HCT116 (cell line): ENCODE data around the gene AS3MT. TPM values are rescaled to one million over a fixed set of nuclear protein-coding genes. Genes with fewer than 3 reads are reported as not detected.

ENCODE experiments used
- ATAC-seq: fragments of 200-7000 bp; cut with Tn5 transposase; 2 replicates; pipeline ENCODE4 v1.9.1; 2020; ENCODE audit warnings: mild to moderate bottlenecking, moderate library complexity
- BruUV-seq: library from RNA; stranded (reverse); fragments of 400-500 nt; replicated peaks from 2 replicates; lab custom pipeline; 2021; lab: Mats Ljungman, UMichigan
- CTCF ChIA-PET: fragments of 300-600 bp; sonication (Branson Sonifier 250); formaldehyde crosslinking; loops from one replicate; lab custom pipeline; 2021; ENCODE audit warnings: antibody characterized with exemption; lab: Charles Lee
- POLR2A ChIA-PET: fragments of 300-600, 350-600 bp; sonication (Branson Sonifier 250); formaldehyde crosslinking; loops from one replicate; lab custom pipeline; 2021; ENCODE audit warnings: antibody characterized with exemption; lab: Charles Lee
- RAD21 ChIA-PET, 2 experiments: fragments of 300-600 bp; sonication (Branson Sonifier 250); formaldehyde crosslinking; loops; one replicate each; lab custom pipeline; 2023; ENCODE audit warnings: low total read pairs in 2 of 2; ENCODE audit not compliant: uncharacterized antibody in 2 of 2, unreplicated experiment in 2 of 2, low non-redundant PET in 1 of 2; lab: Charles Lee
- DNase-seq: peaks from one replicate; pipeline ENCODE4 v3.0.0-alpha.2; 2010; ENCODE audit warnings: low read depth, low spot score
- H2AFZ ChIP-seq: fragments of 200-600 bp; shearing (Covaris generic), sonication (generic); 2 replicates; pipeline ENCODE4 v1.6.1; 2017; ENCODE audit warnings: low read depth, mixed run types, mixed read lengths, antibody characterized with exemption, low read length; ENCODE audit not compliant: poor library complexity, severe bottlenecking
- H3K27ac ChIP-seq: 2 replicates; pipeline ENCODE4 v1.5.1; 2012; ENCODE audit warnings: low read depth, low read length
- H3K27me3 ChIP-seq: fragments of 200-600 bp; sonication (generic); 2 replicates; pipeline ENCODE4 v1.6.1; 2016; ENCODE audit warnings: mixed run types, low read length, mixed read lengths; ENCODE audit not compliant: insufficient read depth
- H3K36me3 ChIP-seq, 2 experiments: fragments of 200-500 bp in 1 of 2; fragments of 200-600 bp in 1 of 2; sonication (Bioruptor generic) in 1 of 2; sonication (generic) in 1 of 2; 2 replicates each; pipeline versions ENCODE4 v1.5.1 to v1.6.1; 2014 to 2016; ENCODE audit warnings: low read length in 2 of 2, inconsistent platforms in 1 of 2, mixed read lengths in 1 of 2, mixed run types in 1 of 2; ENCODE audit not compliant: insufficient read depth in 2 of 2, control insufficient read depth in 1 of 2
- H3K4me1 ChIP-seq, 2 experiments: fragments of 200-600 bp in 1 of 2; sonication (generic) in 1 of 2; 2 replicates each; pipeline versions ENCODE4 v1.5.1 to v1.6.1; 2012 to 2017; ENCODE audit warnings: low read length in 2 of 2, inconsistent platforms in 1 of 2, mild to moderate bottlenecking in 1 of 2, mixed read lengths in 1 of 2, mixed run types in 1 of 2, moderate library complexity in 1 of 2; ENCODE audit not compliant: insufficient read depth in 2 of 2, control insufficient read depth in 1 of 2
- H3K4me2 ChIP-seq: fragments of 200-600 bp; sonication (generic); 2 replicates; pipeline ENCODE4 v1.6.1; 2017; ENCODE audit warnings: mixed run types, low read length, mixed read lengths
- H3K4me3 ChIP-seq, 2 experiments: fragments of 200-600 bp in 1 of 2; sonication (generic) in 1 of 2; replicated peaks in 1 of 2; 2 replicates each; pipeline ENCODE4 v1.5.1; 2011 to 2016; ENCODE audit warnings: low read length in 2 of 2, control low read depth in 1 of 2, low read depth in 1 of 2, mild to moderate bottlenecking in 1 of 2, mixed read lengths in 1 of 2, mixed run types in 1 of 2
- H3K79me2 ChIP-seq: fragments of 200-600 bp; sonication (generic); 2 replicates; pipeline ENCODE4 v1.6.1; 2017; ENCODE audit warnings: mild to moderate bottlenecking, mixed run types, low read length, moderate library complexity, mixed read lengths; ENCODE audit not compliant: insufficient read depth
- H3K9ac ChIP-seq: fragments of 200-600 bp; sonication (generic); 2 replicates; pipeline ENCODE4 v1.6.1; 2016; ENCODE audit warnings: low read length, mixed read lengths
- H3K9me2 ChIP-seq: fragments of 200-600 bp; sonication (generic), shearing (Covaris generic); 2 replicates; pipeline ENCODE4 v1.6.1; 2017; ENCODE audit warnings: mixed run types, mild to moderate bottlenecking, moderate library complexity; ENCODE audit not compliant: insufficient read depth
- H3K9me3 ChIP-seq, 2 experiments: fragments of 200-500 bp in 1 of 2; fragments of 200-600 bp in 1 of 2; sonication (Bioruptor generic) in 1 of 2; sonication (generic) in 1 of 2; 2 replicates each; pipeline ENCODE4 v1.6.1; 2014 to 2017; ENCODE audit warnings: low read length in 2 of 2, mixed read lengths in 2 of 2, inconsistent platforms in 1 of 2, low read depth in 1 of 2, mild to moderate bottlenecking in 1 of 2, mixed run types in 1 of 2, moderate library complexity in 1 of 2; ENCODE audit not compliant: control insufficient read depth in 1 of 2, insufficient read depth in 1 of 2
- H4K20me1 ChIP-seq: fragments of 200-600 bp; sonication (generic), shearing (Covaris generic); 2 replicates; pipeline ENCODE4 v1.6.1; 2017; ENCODE audit warnings: mixed run types, mild to moderate bottlenecking, moderate library complexity; ENCODE audit not compliant: insufficient read depth
- CBX3 ChIP-seq: IDR thresholded peaks from 2 replicates; pipeline ENCODE4 v1.6.1; 2012; ENCODE audit warnings: low read depth
- CEBPB ChIP-seq: IDR thresholded peaks from 2 replicates; pipeline ENCODE4 v1.6.1; 2012; ENCODE audit warnings: low read depth
- EGR1 ChIP-seq: IDR thresholded peaks from 2 replicates; pipeline ENCODE4 v1.6.1; 2012; ENCODE audit warnings: low read depth
- EZH2 ChIP-seq: fragments of 200-600 bp; sonication (generic); IDR thresholded peaks from 2 replicates; pipeline ENCODE4 v1.6.1; 2017; ENCODE audit warnings: antibody characterized with exemption, mixed run types
- POLR2A ChIP-seq: IDR thresholded peaks from 2 replicates; pipeline ENCODE4 v1.7.0; 2011; ENCODE audit warnings: borderline replicate concordance; ENCODE audit not compliant: insufficient read depth, insufficient read length; ENCODE audit errors: extremely low read depth
- SIN3A ChIP-seq: IDR thresholded peaks from 2 replicates; pipeline ENCODE4 v1.6.1; 2012; ENCODE audit warnings: low read depth
- SRF ChIP-seq: IDR thresholded peaks from 2 replicates; pipeline ENCODE4 v1.6.1; 2012; ENCODE audit warnings: low read depth
- YY1 ChIP-seq: IDR thresholded peaks from 2 replicates; pipeline ENCODE4 v1.6.1; 2011; ENCODE audit warnings: low read length, low read depth, moderate library complexity, mild to moderate bottlenecking; ENCODE audit not compliant: insufficient replicate concordance; ENCODE audit errors: extremely low read depth
- ZFX ChIP-seq: fragments of 450-650 bp; IDR thresholded peaks from 2 replicates; pipeline ENCODE4 v1.6.1; 2017
- intact Hi-C: fragments of 100-400 bp; cut with micrococcal nuclease; formaldehyde crosslinking; loops from 2 replicates; pipeline ENCODE4 v1.10.0; 2022
- total RNA-seq: library from RNA; stranded (reverse); gene quantifications from one replicate; pipeline ENCODE4 v1.2.1, GENCODE V29; 2021; ENCODE audit not compliant: unreplicated experiment
- TF ChIP-seq, protein P1 (sequence below), 3 experiments: fragments of 200-600 bp in 1 of 3; sonication (generic) in 1 of 3; IDR thresholded peaks in 2 of 3; conservative IDR thresholded peaks in 1 of 3; 2 replicates each; pipeline ENCODE4 v1.5.1; 2012 to 2017; ENCODE audit warnings: low read depth in 2 of 3, low read length in 2 of 3, antibody characterized with exemption in 1 of 3, borderline replicate concordance in 1 of 3, control low read depth in 1 of 3, mild to moderate bottlenecking in 1 of 3, mixed read lengths in 1 of 3, mixed run types in 1 of 3, moderate library complexity in 1 of 3; ENCODE audit not compliant: insufficient read depth in 1 of 3
- TF ChIP-seq, protein P2 (sequence below): IDR thresholded peaks from 2 replicates; pipeline ENCODE4 v1.6.1; 2012

The AS3MT gene
- total RNA-seq, 1 experiment from 2014 or later: 0.79 TPM

- Histone ChIP-seq H3K27ac (no peak overlapping the region), H3K9me2 (no peaks in the 10 kb centered on the region), H3K4me2 (no peak overlapping the region), H3K9ac (no peak overlapping the region), H4K20me1 (no peaks in the 10 kb centered on the region), H3K4me1 (no peaks in the 10 kb centered on the region), H3K9me3 (no peaks in the 10 kb centered on the region), H3K79me2 (no peaks in the 10 kb centered on the region), H3K27me3 (no peaks in the 10 kb centered on the region), H2AFZ (no peak overlapping the region), H3K4me3 (no peak overlapping the region), H3K36me3 (no peaks in the 10 kb centered on the region)
- CTCF ChIA-PET: no interaction called here
- RAD21 ChIA-PET: no interaction called here
- no peak for DNase-seq
- no TSS peak for BruUV-seq
- POLR2A ChIA-PET: no interaction called here
- intact Hi-C loops: no loop called here
- ATAC-seq: no peak
- TF ChIP-seq YY1: no peak
- TF ChIP-seq, protein P1, sequence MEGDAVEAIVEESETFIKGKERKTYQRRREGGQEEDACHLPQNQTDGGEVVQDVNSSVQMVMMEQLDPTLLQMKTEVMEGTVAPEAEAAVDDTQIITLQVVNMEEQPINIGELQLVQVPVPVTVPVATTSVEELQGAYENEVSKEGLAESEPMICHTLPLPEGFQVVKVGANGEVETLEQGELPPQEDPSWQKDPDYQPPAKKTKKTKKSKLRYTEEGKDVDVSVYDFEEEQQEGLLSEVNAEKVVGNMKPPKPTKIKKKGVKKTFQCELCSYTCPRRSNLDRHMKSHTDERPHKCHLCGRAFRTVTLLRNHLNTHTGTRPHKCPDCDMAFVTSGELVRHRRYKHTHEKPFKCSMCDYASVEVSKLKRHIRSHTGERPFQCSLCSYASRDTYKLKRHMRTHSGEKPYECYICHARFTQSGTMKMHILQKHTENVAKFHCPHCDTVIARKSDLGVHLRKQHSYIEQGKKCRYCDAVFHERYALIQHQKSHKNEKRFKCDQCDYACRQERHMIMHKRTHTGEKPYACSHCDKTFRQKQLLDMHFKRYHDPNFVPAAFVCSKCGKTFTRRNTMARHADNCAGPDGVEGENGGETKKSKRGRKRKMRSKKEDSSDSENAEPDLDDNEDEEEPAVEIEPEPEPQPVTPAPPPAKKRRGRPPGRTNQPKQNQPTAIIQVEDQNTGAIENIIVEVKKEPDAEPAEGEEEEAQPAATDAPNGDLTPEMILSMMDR (IDR thresholded peaks at IDR 0.05 in 2 of 3, conservative IDR thresholded peaks at IDR 0.05 in 1 of 3; ENCODE audit: borderline replicate concordance in 1 of 3, insufficient read depth in 1 of 3, low read depth in 2 of 3, low read length in 2 of 3): no peak
- no peak for TF ChIP-seq POLR2A
- no peak for TF ChIP-seq ZFX
- TF ChIP-seq SIN3A: no peak
- TF ChIP-seq EGR1: no peak
- TF ChIP-seq CBX3: no peak
- no peak for TF ChIP-seq SRF
- no peak for TF ChIP-seq EZH2
- TF ChIP-seq, protein P2, sequence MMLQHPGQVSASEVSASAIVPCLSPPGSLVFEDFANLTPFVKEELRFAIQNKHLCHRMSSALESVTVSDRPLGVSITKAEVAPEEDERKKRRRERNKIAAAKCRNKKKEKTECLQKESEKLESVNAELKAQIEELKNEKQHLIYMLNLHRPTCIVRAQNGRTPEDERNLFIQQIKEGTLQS: no peak
- TF ChIP-seq CEBPB: no peak
These were observed 9.4 kb downstream of the AS3MT start for GRCh38 chr10:102878629-102879028.
